Mammary epithelial cell (primary cell): ENCODE results near the gene SLCO3A1.

ENCODE experiments used
- EZH2 ChIP-seq: IDR thresholded peaks from 2 replicates; pipeline ENCODE4 v1.6.1; 2012; ENCODE audit warnings: low read length, inconsistent platforms, borderline replicate concordance
- TF ChIP-seq, protein P1 (sequence below), 2 donors: IDR thresholded peaks in 1 of 2; conservative IDR thresholded peaks in 1 of 2; 2 replicates each; pipeline ENCODE4 v1.5.1; 2011 to 2012; ENCODE audit warnings: inconsistent platforms in 2 of 2, low read length in 2 of 2, mild to moderate bottlenecking in 2 of 2, control low read depth in 1 of 2, low read depth in 1 of 2; ENCODE audit not compliant: insufficient read depth in 1 of 2; ENCODE audit errors: extremely low read depth in 1 of 2

DNA sequence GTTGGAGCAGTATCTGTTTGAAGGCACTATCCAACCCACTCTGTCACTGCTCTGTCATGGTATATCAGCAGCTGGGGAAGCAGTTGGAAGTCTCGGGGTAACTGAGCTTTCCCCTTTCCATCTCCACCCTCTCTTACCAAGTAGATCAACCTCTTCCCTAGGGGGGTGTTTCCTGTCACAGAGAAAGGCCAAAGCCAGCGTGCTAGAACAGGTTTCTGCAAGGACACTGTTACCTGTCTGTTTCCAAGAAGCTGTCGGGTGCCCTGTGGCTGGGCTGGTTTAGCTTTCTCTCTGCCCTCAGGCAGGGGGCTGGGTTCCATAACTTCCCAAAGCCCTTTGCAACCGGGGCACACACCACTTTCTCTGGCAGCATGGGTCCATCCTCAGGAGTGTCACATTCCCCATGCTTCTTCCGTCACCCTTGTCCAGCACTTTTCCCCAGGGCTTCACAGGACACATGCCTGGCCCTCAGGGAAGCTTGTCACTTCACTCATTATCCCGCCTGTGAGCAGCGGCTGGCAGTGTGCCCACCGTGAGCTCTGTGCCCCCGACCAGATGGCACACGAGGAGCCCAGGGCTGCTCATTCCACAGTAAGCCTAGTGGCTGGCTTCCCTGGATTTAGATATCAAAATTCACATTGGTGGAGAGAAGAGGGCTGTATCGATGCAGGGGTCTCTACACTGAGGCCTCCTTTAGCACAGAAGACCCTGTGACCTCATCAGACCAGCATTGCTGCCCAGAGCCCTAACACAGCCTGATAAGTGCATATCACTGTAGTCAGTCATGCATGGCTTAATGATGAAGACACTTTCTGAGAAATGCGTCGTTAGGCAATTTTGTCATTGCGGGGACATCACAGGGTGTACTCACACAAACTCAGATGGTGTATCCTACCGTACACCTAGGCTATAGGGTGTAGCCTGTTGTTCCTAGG is 205.8 kb downstream of the SLCO3A1 start:
- TF ChIP-seq, protein P1, sequence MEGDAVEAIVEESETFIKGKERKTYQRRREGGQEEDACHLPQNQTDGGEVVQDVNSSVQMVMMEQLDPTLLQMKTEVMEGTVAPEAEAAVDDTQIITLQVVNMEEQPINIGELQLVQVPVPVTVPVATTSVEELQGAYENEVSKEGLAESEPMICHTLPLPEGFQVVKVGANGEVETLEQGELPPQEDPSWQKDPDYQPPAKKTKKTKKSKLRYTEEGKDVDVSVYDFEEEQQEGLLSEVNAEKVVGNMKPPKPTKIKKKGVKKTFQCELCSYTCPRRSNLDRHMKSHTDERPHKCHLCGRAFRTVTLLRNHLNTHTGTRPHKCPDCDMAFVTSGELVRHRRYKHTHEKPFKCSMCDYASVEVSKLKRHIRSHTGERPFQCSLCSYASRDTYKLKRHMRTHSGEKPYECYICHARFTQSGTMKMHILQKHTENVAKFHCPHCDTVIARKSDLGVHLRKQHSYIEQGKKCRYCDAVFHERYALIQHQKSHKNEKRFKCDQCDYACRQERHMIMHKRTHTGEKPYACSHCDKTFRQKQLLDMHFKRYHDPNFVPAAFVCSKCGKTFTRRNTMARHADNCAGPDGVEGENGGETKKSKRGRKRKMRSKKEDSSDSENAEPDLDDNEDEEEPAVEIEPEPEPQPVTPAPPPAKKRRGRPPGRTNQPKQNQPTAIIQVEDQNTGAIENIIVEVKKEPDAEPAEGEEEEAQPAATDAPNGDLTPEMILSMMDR (conservative IDR thresholded peaks at IDR 0.05 in 1 of 2, IDR thresholded peaks at IDR 0.05 in 1 of 2; ENCODE audit: extremely low read depth in 1 of 2, insufficient read depth in 1 of 2, low read depth in 1 of 2, low read length in 2 of 2), result no peak
- no peak for TF ChIP-seq EZH2
